LHCN-M2 (cell line): ENCODE measurements around the gene RFC5. TPM values are rescaled to one million over a fixed set of nuclear protein-coding genes. Genes with fewer than 3 reads are reported as not detected.
A peak's percentile ranks its signal among the peaks of the same experiment; 100 is the strongest.

ENCODE experiments used
- DNase-seq: peaks from one replicate; pipeline ENCODE4 v3.0.0-alpha.2; 2012; ENCODE audit warnings: low read depth
- total RNA-seq: library from RNA; depleted of rRNA; stranded (reverse); fragments of >200 nt; gene quantifications from 2 replicates; pipeline ENCODE4 v1.2.3, GENCODE V29; 2014

Gene RFC5
- total RNA-seq, 1 experiment from 2014 or later: 47.5 TPM

DNA sequence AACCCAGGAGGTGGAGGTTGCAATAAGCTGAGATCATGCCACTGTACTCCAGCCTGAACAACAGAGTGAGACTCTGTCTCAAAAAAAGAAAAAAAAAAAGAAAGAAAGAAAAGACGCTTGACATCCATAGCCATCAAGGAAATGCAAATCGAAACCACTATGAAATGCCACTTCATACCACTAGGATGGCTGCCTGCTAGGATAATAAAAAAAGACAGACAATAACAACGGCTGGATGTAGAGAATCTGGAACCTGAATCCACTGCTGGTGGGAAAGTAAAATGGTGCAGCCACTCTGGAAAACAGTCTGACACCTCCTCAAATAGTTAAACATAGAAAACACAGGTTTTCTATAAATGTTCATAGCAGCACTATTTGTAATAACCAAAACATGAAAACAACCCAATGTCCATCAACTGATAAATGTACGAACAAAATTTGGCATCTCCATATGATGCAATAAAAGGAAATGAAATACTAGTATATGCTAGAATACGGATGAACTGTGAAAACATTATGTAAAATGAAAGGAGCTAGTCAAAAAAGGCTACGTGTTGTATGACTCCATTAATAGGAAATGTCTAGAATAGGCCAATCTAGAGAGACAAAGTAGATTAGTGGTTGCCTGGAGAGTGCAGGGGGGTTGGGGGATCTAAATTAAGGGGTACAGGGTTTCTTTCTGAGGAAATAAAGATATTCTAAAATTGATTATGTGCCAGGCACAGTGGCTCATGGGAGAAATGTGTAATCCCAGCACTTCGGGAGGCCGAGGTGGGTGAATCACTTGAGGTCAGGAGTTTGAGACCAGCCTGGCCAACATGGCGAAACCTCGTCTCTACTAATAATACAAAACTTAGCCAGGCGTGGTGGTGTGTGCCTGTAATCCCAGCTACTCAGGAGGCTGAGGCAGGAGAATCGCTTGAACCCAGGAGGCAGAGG, 34.7 kb downstream of the RFC5 start:
- peak; percentile 15 for DNase-seq

DNA sequence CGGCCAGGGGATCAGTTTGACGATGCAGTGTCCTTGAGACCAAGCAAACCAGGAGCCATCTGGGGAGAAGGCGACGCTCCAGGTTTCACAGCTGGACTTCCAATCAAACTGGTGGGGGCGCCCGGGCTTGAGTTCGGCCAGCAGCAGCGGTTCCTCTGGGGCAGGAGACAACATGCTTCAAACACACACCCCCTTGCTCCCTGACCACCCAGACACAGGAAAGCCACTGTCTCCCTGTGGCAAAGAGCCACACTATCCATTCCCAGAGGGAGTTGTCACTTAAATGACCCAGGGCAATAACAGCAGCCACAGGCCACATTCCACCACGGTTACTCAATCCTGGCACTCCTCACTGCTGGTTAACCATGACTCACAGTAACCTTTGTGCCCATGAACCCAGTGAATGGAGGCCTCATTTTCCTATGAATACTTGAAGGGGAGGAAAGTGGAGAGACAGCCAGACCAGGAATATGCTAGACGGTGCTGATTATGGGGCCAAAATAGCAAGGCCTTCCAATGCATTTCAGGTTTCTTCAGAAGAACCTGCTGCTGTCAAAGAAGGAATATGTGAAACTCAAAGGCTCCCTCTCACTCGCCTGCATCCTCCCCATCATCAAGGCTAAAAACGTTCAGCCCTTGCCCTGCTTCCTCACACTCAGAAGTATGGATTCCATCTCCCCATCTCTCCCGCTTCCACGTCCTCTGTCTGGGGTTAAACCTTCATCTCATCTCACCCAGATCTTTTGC, 36.0 kb downstream of the RFC5 start:
- DNase-seq: peak; percentile 97

DNA sequence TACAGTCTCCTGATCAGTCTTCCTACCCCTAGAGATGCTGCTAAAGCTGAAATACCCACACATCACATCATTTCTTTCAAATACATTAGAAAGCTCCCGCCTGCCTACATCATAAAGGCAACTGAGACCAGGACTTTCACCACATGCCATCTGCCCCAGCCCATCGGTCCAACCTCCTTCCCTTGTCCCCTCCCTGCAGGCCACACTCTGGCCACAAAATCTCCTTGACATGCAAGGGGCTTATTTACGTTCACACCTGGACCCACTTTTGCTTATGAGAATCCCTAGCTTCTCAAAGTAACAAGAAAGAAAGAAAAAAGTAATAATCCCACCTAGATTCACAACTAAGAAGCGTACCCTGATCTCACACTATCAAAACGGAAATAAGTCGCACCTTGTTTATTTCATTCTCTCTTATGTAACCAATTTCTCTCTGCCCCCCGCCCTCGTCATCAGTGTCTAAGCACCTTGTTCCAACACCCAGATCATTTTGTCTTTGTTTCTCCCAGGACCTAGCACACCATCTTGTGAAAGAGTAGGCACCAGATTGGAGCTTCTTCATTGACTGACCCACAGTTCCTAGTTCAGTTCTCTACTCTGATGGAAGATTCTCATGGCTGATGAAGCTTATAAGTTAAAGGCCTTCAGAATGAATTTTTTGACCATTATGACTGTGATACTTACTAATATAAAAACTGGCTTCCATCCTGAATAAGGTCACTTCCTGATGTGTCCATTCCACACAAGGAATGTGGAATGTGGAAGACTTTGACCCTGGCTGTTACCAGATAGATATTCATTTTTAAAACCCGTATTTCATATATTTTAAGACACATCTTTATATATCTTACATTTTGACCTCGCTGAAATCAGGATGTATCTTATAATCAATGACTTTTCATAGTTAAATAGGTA, 36.8 kb downstream of the RFC5 start:
- DNase-seq: no peak

DNA sequence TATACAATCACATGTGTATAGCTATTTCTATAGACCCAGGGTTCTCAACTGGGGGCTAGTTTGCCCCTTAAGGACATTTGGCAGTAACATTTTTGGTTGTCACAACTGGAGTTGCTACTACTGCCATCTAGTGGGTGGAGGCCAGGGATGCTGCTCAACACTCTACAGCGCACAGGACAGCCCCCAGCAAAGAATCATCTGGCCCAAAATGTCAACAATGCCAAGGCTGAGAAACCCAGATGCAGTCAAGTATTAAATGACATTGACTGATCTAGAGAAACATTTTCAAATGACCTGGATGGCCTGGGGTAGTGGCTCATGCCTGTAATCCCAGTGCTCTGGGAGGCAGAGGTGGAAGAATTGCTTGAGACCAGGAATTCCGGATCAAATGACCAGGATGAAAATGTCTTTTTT, 38.6 kb downstream of the RFC5 start:
- DNase-seq: peak; percentile 61

DNA sequence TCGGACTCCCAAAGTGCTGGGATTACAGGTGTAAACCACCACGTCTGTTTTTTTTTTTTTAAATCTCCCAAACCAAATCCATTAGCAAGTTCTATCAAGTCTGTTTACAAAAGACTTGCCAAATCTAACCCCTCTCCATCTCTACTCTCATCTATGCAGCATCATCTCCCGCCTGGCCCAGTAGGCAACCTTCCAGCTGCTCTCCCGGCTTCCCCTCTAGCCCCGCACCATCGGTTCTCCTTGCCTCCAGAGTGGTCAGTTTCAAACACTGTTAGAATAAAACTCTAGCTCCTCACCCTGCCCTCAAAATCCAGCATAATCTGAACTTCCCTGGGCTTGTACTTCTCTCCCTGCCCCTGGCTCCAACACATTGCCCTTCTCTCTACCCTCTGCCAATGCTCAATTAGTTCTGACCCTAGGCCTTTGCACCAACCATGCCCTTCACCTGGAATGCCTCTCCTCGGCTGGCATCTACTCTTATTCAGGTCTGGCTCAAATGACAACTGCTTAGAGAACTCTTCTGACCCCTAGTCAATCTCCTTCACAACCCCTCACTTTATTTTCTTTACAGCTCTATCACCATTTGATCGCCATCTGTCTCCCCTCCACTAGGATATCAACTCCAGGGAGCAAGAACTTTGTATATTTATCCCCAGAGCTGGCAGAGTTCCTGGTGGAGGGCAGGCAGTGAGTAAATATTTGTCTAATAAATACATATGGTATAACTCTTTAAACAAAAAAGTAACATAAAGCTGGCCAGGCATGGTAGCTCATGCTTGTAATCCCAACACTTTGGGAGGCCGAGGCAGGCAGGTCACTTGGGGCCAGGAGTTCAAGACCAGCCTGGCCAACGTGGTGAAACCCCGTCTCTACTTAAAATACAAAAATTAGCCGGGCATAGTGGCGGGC, 39.6 kb downstream of the RFC5 start:
- no peak for DNase-seq

DNA sequence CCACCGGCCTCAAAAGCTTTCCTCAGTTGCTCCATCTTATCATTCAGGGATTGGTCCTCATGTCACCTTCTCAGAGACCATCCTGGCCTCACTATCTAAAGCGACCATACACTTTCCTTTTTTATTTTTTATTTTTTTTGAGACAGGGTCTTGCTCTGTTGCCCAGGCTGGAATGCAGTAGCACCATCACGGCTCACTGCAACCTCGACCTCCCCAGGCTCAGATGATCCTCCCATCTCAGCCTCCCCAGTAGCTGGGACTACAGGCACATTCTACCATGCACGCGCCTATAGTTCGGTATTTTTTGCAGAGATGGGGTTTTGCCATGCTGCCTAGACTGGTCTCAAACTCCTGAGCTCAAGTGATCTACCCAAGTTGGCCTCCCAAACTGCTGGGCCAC, 41.7 kb downstream of the RFC5 start:
- DNase-seq: no peak

DNA sequence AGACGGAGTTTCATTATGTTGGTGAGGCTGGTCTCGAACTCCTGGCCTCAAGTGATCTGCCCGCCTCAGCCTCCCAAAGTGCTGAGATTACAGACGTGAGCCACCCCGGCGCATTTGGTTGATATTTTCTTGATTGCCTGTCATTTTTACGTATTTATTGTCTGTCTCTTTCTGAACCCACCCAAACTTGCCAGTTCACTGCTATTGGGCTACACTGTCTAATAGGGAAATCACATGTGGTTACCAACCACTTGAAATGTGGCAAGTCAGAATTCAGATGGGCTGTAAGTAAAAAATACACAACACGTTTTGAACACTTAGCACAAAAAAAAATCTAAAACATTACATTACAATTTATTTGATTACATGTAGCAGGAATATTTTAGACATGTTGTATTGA, 42.4 kb downstream of the RFC5 start:
- DNase-seq: no peak

DNA sequence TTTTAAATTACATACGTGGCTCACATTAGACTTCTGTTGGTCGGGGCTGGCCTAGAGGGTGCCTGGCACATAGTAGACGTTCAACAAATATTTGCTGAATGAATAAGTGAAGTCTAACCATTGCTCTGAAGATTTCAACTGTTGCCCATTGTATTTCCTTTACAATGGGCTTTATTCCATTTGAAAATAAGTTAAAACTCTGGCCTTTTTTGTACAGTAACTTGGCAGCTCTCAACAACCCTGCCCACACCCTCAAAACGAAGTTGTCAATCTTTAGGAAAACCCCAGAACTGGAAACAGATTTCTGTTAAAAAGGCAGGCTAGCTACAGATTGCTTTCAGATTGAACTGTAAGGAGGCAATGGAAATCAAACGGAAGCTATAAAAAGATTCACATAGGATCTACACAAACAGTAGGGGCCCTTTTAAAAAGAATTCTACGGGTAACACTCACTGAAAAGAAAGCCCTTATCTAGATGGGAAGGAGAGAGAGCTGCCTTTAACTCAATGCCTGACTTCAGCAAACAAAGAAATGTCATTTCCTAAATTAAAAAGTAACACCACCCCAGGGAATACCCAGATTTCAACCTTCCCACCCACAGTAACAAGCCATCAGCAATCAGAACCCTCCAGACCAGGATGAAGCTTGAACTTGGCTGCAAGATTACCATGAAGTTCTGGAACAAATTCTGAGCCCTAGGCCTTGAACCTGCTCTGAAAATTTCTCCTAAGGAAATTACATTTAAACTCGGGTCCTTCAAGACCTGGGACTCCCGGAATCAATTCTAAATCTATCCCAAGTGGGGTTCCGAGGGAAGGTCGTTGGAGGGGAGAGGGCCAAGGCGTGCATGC, 43.1 kb downstream of the RFC5 start:
- DNase-seq: peak; percentile 25

DNA sequence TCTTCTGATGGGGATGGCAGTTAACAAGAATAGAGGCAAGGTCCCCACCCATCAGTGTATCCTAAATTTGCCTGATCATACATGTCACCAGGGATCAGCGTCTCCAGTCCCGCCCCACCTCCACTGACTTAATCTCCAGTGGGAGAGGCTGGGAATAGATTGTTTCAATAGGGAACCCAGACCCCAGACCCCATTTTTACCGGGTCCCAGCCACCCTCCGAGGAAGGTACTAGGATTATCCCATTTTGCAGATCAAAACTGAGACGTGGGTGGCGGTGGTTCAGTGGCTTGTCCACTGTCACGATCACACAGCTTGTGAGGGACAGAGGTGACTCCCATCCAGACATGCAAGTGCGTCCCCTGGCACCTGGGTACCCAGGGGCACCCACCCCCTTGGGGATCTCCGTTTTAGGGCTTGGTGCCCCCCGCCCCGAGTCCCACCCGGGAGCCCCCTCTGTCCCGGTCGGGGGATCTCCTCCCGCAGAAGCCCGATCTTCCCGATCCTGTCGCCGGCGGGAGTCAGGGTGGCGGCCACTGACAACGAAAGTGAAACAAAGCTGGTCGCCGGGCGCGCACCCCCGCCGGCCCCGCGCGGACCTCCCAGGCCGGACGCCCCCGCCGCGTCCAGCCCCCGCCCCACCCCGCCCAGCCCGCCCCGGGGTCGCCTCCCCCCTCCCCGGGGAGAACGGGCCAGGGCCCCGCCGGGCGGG, 44.0 kb downstream of the RFC5 start:
- DNase-seq: peak; percentile 16

DNA sequence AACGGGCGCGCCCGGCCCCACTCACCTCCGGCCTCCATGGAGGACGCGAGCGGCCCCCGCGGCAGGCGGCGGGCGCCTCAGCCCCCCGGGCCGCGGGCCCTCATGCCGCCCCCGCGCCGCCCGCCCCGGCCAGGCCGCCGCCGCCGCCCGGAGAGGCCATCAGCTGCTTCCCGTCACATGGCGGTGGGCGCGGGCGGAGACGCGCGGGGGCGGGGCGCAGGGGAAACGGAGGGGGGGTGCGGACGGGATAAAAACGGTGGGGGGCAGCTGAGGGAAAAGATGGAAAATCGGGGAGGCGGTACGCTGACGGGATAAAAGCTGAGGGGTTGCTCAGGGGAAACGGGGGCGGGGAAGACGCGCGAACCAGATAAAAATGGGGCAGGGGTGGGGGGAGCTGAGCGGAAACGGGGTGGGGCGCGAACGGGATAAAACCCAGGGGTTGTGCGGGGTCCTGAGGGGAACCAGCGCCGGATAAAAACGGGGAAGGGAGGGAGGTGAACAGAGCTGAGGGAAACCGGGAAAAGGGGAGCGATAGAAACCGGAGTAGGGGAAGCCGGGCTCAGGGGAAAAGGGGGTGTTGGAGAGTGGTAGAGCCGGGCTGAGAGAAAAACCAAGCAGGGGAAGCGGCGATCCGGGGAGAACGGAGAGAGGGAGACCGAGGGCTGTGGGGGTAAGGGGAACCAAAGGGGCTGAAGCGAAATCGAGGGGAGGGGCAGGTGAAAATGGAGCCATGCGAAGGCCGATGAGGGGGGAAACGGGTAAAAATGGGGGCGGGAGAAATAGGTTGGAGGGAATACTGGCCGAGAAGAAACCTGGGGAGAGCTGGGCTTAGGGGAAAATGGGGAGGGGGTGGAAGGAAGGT, 44.7 kb downstream of the RFC5 start, which contains the start of gene WSB2:
TSS of gene WSB2 (minus strand) at position 169 of the 862 bp plus-strand sequence. CDS start at position 38, 131 bp downstream.
- DNase-seq: peak; percentile 65

DNA sequence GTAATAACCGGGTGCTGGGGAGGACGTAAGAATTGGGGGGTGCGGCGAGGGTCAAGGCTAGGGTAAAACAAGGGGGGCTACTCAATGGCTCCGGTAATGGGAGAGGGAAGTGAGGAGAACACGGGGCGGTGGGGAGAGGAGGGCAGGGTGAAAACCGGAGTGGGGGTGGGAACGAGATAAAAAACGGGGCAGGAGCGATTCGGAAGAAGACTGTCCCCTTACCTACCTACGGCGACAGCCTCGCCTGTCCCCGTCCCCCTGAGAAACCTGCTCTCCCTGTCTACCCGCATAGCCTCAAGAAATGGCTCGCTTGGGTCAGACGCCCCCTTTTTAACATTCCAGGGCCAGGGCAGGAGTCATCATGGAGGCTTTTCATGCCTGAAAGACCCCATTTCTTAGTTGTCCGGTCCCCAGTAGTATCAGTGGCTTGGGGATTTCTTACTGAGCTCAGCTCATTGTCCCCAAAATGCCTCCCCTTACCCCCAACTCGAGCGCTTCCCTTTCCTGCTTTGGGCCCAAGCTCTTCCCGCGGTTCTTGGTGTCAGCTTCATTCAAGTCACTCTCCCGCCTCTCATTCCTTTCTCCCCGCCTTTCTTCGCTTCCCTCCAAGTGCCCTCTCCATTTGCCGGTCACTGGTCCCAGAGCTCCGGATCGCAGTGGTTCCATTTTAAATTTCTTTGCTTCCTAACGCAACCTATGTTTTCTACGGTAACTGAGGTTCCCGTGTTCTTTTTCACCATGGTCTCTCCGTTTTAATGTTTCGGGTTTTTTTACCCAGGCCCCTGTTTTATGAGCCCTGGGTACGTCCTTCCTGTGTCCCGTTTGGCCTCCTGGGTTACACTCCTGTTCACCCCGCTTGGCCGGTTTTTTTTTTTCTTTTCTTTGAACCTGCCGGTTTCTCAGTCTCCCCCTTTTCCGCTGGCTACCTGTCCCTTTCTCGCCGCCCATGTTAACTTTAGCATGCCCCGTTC, 45.7 kb downstream of the RFC5 start:
- peak; percentile 59 for DNase-seq

DNA sequence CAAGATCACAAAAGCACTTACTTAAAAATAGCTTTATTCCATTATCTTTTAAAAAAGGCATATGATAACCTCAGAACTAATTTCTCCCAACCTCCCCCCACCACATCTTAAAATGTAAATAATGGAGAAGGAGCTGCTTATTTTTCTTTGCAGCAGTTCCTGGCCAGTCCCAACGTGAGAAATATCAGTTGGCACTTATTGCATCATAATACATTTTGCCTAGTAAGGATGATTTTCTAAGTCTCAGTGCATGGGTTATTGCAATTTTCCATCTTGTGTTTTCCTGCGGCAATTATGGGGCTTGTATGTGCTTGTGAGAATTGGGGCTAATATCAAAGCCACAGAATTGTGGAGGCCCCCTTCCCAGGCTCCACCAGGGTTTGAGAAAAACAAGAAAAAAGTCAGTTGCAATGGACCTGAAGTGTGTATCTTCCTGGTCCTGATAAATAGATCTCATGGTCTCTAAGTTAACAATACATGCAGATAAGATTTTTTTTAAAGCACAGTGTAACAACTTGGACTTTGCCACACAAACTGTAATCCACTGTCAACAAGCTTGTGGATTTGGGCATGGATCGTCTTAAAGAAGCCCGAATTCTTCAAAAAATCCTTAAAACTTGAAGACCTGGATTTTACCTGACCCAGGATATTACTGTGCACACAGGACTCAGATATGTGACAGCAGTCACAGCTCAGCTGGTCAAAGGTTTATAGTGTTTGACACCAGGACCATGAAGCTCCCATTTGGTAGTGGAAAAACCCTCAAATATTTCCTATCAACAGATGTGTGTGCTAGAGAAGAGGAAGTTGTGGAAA, 47.3 kb downstream of the RFC5 start:
- DNase-seq: no peak

DNA sequence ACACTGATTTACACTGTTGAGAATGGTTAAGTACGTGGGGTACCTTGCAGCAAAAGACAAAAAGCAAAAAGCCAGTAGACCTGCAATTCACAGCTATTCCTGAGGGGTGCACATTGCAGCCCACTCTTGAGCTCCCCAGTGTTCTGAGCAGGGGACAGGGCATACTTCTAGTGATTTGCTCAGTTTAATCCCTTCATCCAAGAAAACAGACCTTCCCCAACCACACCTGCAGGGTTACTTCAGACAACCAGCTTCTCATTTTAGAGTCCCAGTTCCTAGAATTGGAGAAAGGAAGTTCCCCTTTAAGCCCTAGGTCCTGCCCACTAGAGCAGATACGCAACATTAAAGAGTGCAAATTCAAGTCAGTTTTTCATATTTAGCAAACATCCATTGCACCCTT, 48.1 kb downstream of the RFC5 start:
- no peak for DNase-seq

DNA sequence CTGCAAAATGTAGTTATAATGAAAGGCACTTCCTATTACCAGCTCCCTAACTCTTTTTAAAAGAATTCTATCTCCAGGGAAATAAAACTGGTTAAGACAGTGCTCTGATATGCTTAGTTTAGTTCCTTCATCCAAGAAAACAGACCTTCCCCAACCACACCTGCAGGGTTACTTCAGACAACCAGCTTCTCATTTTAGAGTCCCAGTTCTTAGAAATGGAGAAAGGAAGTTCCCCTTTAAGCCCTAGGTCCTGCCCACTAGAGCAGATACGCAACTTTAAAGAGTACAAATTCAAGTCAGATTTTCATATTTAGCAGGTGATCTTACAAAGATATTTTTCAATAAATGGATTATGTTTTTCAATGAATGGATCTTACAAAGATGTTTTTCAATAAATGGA, 48.9 kb downstream of the RFC5 start:
- DNase-seq: no peak

DNA sequence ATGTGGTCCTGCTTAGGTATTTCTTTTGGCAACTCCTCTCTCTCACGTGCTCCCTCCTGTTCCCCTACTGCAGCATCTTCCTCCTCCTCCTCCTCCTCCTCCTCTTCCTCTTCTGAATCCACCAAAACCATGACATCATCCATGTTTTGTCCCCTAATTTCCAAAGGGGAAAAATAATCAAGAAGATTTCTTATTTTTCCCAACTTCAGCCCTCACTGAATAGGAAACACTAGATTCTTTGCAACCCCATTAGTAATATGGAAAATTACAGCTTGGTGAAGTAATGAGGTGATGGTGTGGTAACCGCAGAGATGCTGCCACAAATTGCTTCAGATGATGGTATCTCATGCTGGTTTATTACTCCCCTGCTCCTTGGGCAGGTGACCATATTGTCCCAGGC, 51.9 kb downstream of the RFC5 start:
- DNase-seq: no peak

DNA sequence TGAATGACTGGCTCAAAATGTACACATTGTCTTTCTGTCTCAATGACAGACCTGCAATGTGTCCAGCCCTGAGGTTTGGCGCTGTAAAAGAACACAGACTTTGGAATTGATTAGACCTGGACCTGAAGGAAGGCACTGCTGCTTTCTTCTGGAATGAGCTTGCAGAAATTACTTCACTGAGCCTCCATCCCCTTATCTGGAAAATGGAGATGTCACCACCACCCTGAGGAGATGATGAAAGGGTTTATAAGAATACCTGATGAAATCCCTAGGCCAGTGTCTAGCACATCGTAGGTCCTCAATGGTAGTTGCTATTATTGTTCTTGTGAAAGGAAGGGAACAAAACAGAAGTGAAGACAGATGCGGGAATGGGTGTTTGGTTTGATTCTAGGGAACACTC, 54.1 kb downstream of the RFC5 start:
- DNase-seq: no peak
